ENCODE data around the gene NAV2. TPM values are rescaled to one million over a fixed set of nuclear protein-coding genes. Genes with fewer than 3 reads are reported as not detected.

NAV2 gene
- total RNA-seq, 1 donor from 2014 or later, result 31.4 TPM

- no peak overlapping the region for H3K4me3 Mint-ChIP-seq (ENCODE audit: unreplicated experiment)
- H3K27me3 Mint-ChIP-seq (ENCODE audit: unreplicated experiment), result no peaks in the 10 kb centered on the region
- H3K36me3 Mint-ChIP-seq (ENCODE audit: unreplicated experiment), result peaks cover 2% of the 10 kb centered on the region
- DNase-seq (ENCODE audit: extremely low spot score, unreplicated experiment), result no peak
- H3K27ac Mint-ChIP-seq (ENCODE audit: unreplicated experiment), result peak overlapping the region; percentile 61
- TF ChIP-seq CTCF (IDR thresholded peaks at IDR 0.05), result no peak
- H3K9me3 Mint-ChIP-seq (ENCODE audit: unreplicated experiment), result no peaks in the 10 kb centered on the region
- peaks cover 37% of the 10 kb centered on the region for H3K4me1 Mint-ChIP-seq (ENCODE audit: unreplicated experiment)
These were observed 199.7 kb downstream of the NAV2 start for GRCh38 chr11:19912115-19912957.

- H3K4me3 Mint-ChIP-seq (ENCODE audit: unreplicated experiment), result no peak overlapping the region
- TF ChIP-seq CTCF (IDR thresholded peaks at IDR 0.05), result no peak
- DNase-seq (ENCODE audit: extremely low spot score, unreplicated experiment), result no peak
- no peaks in the 10 kb centered on the region for H3K9me3 Mint-ChIP-seq (ENCODE audit: unreplicated experiment)
- H3K4me1 Mint-ChIP-seq (ENCODE audit: unreplicated experiment), result peaks cover 41% of the 10 kb centered on the region
- no peaks in the 10 kb centered on the region for H3K27me3 Mint-ChIP-seq (ENCODE audit: unreplicated experiment)
- peak overlapping the region; percentile 61 for H3K27ac Mint-ChIP-seq (ENCODE audit: unreplicated experiment)
- peaks cover 2% of the 10 kb centered on the region for H3K36me3 Mint-ChIP-seq (ENCODE audit: unreplicated experiment)
These were observed 200.6 kb downstream of the NAV2 start for GRCh38 chr11:19912958-19913892.

- Mint-ChIP-seq H3K27ac (ENCODE audit: unreplicated experiment) (peak overlapping the region; percentile 27), H3K4me3 (ENCODE audit: unreplicated experiment) (no peak overlapping the region), H3K27me3 (ENCODE audit: unreplicated experiment) (no peaks in the 10 kb centered on the region), H3K4me1 (ENCODE audit: unreplicated experiment) (peaks cover 48% of the 10 kb centered on the region), H3K9me3 (ENCODE audit: unreplicated experiment) (no peaks in the 10 kb centered on the region), H3K36me3 (ENCODE audit: unreplicated experiment) (peaks cover 2% of the 10 kb centered on the region)
- TF ChIP-seq CTCF (IDR thresholded peaks at IDR 0.05), result no peak
- no peak for DNase-seq (ENCODE audit: extremely low spot score, unreplicated experiment)
These were observed 201.2 kb downstream of the NAV2 start for GRCh38 chr11:19913893-19914249.

GRCh38 chr11:19915808-19916207, 203.2 kb downstream of the NAV2 start:
- H3K9me3 Mint-ChIP-seq (ENCODE audit: unreplicated experiment), result no peaks in the 10 kb centered on the region
- H3K36me3 Mint-ChIP-seq (ENCODE audit: unreplicated experiment), result peaks cover 2% of the 10 kb centered on the region
- no peak overlapping the region for H3K27ac Mint-ChIP-seq (ENCODE audit: unreplicated experiment)
- no peak for TF ChIP-seq CTCF (IDR thresholded peaks at IDR 0.05)
- H3K4me1 Mint-ChIP-seq (ENCODE audit: unreplicated experiment), result peaks cover 60% of the 10 kb centered on the region
- no peaks in the 10 kb centered on the region for H3K27me3 Mint-ChIP-seq (ENCODE audit: unreplicated experiment)
- no peak overlapping the region for H3K4me3 Mint-ChIP-seq (ENCODE audit: unreplicated experiment)
- DNase-seq (ENCODE audit: extremely low spot score, unreplicated experiment), result no peak

- H3K4me1 Mint-ChIP-seq (ENCODE audit: unreplicated experiment), result peaks cover 65% of the 10 kb centered on the region
- H3K9me3 Mint-ChIP-seq (ENCODE audit: unreplicated experiment), result no peaks in the 10 kb centered on the region
- H3K36me3 Mint-ChIP-seq (ENCODE audit: unreplicated experiment), result peaks cover 2% of the 10 kb centered on the region
These were observed 204.4 kb downstream of the NAV2 start for GRCh38 chr11:19917069-19917468.

More at GRCh38 chr11:19917069-19917468, 204.4 kb downstream of the NAV2 start:
- no peak for DNase-seq (ENCODE audit: extremely low spot score, unreplicated experiment)
- Mint-ChIP-seq H3K27me3 (ENCODE audit: unreplicated experiment) (no peaks in the 10 kb centered on the region), H3K27ac (ENCODE audit: unreplicated experiment) (no peak overlapping the region), H3K4me3 (ENCODE audit: unreplicated experiment) (no peak overlapping the region)
- TF ChIP-seq CTCF (IDR thresholded peaks at IDR 0.05), result no peak

All from osteocyte (in vitro differentiated cells).